H1 (cell line): ENCODE results near the gene ADGRF1. TPM values are rescaled to one million over a fixed set of nuclear protein-coding genes. Genes with fewer than 3 reads are reported as not detected.

Experiments used
- CTCF ChIA-PET: fragments of 300-600 bp; sonication (Branson Sonifier 250); formaldehyde crosslinking; loops from one replicate; lab custom pipeline; 2021; ENCODE audit not compliant: partially characterized antibody; lab: Charles Lee
- POLR2A ChIA-PET: fragments of 300-600 bp; sonication (Branson Sonifier 250); formaldehyde crosslinking; loops from one replicate; lab custom pipeline; 2021; ENCODE audit warnings: inconsistent platforms; ENCODE audit not compliant: partially characterized antibody; lab: Charles Lee
- DNase-seq, 2 experiments: peaks; one replicate each; pipeline versions ENCODE4 v3.0.0 to v3.0.0-alpha.2; 2010 to 2022; ENCODE audit warnings: low spot score in 2 of 2, low read depth in 1 of 2, mixed read lengths in 1 of 2
- FAIRE-seq: peaks from 2 replicates; lab custom pipeline; 2011; peaks lifted over from hg19 to GRCh38; lab: Jason Lieb, UNC
- H2AFZ ChIP-seq: 2 replicates; pipeline ENCODE4 v1.8.1; 2012; ENCODE audit warnings: low read length, inconsistent platforms
- H2AK5ac ChIP-seq: 2 replicates; pipeline ENCODE4 v1.6.1; 2013; ENCODE audit warnings: low read depth, low read length
- H2BK120ac ChIP-seq: replicated peaks from 2 replicates; pipeline ENCODE3; 2013; ENCODE audit warnings: low read depth, low read length, inconsistent platforms
- H2BK12ac ChIP-seq: 2 replicates; pipeline ENCODE4 v1.6.1; 2013; ENCODE audit warnings: low read depth, low read length
- H2BK15ac ChIP-seq: 2 replicates; pipeline ENCODE4 v1.6.1; 2013; ENCODE audit warnings: low read length
- H2BK20ac ChIP-seq: 2 replicates; pipeline ENCODE4 v1.6.1; 2013; ENCODE audit warnings: low read length
- H2BK5ac ChIP-seq: 2 replicates; pipeline ENCODE4 v1.6.1; 2013; ENCODE audit warnings: low read depth, low read length
- H3K14ac ChIP-seq: 2 replicates; pipeline ENCODE4 v1.6.1; 2013; ENCODE audit warnings: inconsistent platforms; ENCODE audit not compliant: insufficient read length
- H3K18ac ChIP-seq: 2 replicates; pipeline ENCODE4 v1.6.1; 2013; ENCODE audit warnings: low read length; ENCODE audit errors: extremely low read depth
- H3K23ac ChIP-seq: 2 replicates; pipeline ENCODE4 v1.6.1; 2013; ENCODE audit warnings: inconsistent platforms; ENCODE audit not compliant: insufficient read length
- H3K23me2 ChIP-seq: 2 replicates; pipeline ENCODE4 v1.6.1; 2013; ENCODE audit warnings: low read depth, low read length
- H3K27ac ChIP-seq: 2 replicates; pipeline ENCODE4 v1.6.1; 2011; ENCODE audit warnings: low read depth, low read length, inconsistent platforms
- H3K27me3 ChIP-seq, 4 experiments: replicated peaks in 1 of 4; 1 replicate in 1 of 4; 2 replicates in 3 of 4; pipeline versions ENCODE4 v1.6.1 to v1.8.1; 2011 to 2013; ENCODE audit warnings: low read length in 3 of 4, mild to moderate bottlenecking in 3 of 4, inconsistent platforms in 2 of 4, mixed read lengths in 2 of 4, moderate library complexity in 1 of 4; ENCODE audit not compliant: control insufficient read depth in 3 of 4, insufficient read depth in 3 of 4; ENCODE audit errors: extremely low read depth in 1 of 4
- H3K36me3 ChIP-seq, 4 experiments: 2 replicates each; pipeline versions ENCODE4 v1.6.1 to v1.8.1; 2011 to 2013; ENCODE audit warnings: mild to moderate bottlenecking in 4 of 4, low read length in 3 of 4, moderate library complexity in 2 of 4, control low read depth in 1 of 4, inconsistent platforms in 1 of 4; ENCODE audit not compliant: insufficient read depth in 4 of 4, control insufficient read depth in 2 of 4
- H3K4ac ChIP-seq: replicated peaks from 2 replicates; pipeline ENCODE3; 2013; ENCODE audit warnings: low read length, low read depth, mixed read lengths, inconsistent platforms; ENCODE audit not compliant: insufficient read length
- H3K4me1 ChIP-seq, 4 experiments: replicated peaks in 1 of 4; 1 replicate in 1 of 4; 2 replicates in 3 of 4; pipeline versions ENCODE4 v1.6.1 to v1.8.1; 2011 to 2013; ENCODE audit warnings: low read length in 3 of 4, inconsistent platforms in 2 of 4, mixed read lengths in 1 of 4; ENCODE audit not compliant: insufficient read depth in 4 of 4, control insufficient read depth in 3 of 4
- H3K4me2 ChIP-seq, 2 experiments: 2 replicates each; pipeline versions ENCODE4 v1.6.1 to v1.8.1; 2011 to 2013; ENCODE audit warnings: low read depth in 2 of 2, low read length in 2 of 2, control low read depth in 1 of 2, inconsistent platforms in 1 of 2, mild to moderate bottlenecking in 1 of 2; ENCODE audit not compliant: insufficient read depth in 1 of 2
- H3K4me3 ChIP-seq, 4 experiments: fragments of 200-600, 300-600 bp in 1 of 4; sonication (generic), shearing (Covaris generic), sonication (Bioruptor Twin) in 1 of 4; 2 replicates each; pipeline versions ENCODE4 v1.5.1 to v1.8.1; 2011 to 2016; ENCODE audit warnings: low read length in 4 of 4, low read depth in 3 of 4, control low read depth in 2 of 4, inconsistent platforms in 2 of 4, mild to moderate bottlenecking in 2 of 4, mixed read lengths in 1 of 4, moderate library complexity in 1 of 4; ENCODE audit not compliant: insufficient read depth in 2 of 4; ENCODE audit errors: extremely low read depth in 1 of 4
- H3K56ac ChIP-seq: replicated peaks from 2 replicates; pipeline ENCODE3; 2013; ENCODE audit warnings: low read depth, mild to moderate bottlenecking, mixed read lengths, low read length, inconsistent platforms; ENCODE audit not compliant: insufficient read length
- H3K79me1 ChIP-seq: 2 replicates; pipeline ENCODE4 v1.6.1; 2013; ENCODE audit warnings: low read depth, low read length, control low read depth
- H3K79me2 ChIP-seq, 2 experiments: 2 replicates each; pipeline versions ENCODE4 v1.6.1 to v1.8.1; 2012 to 2013; ENCODE audit warnings: low read length in 2 of 2, mild to moderate bottlenecking in 2 of 2, inconsistent platforms in 1 of 2; ENCODE audit not compliant: insufficient read depth in 2 of 2, control insufficient read depth in 1 of 2
- H3K9ac ChIP-seq, 4 experiments: replicated peaks in 1 of 4; 1 replicate in 1 of 4; 2 replicates in 3 of 4; pipeline versions ENCODE4 v1.6.1 to v1.8.1; 2011 to 2013; ENCODE audit warnings: low read depth in 3 of 4, low read length in 3 of 4, control low read depth in 2 of 4, mild to moderate bottlenecking in 2 of 4, moderate library complexity in 2 of 4, inconsistent platforms in 1 of 4; ENCODE audit errors: extremely low read depth in 1 of 4
- H3K9me3 ChIP-seq, 2 experiments: 2 replicates each; pipeline versions ENCODE4 v1.6.1 to v1.8.1; 2012 to 2013; ENCODE audit warnings: mild to moderate bottlenecking in 2 of 2, moderate library complexity in 2 of 2, control low read depth in 1 of 2, inconsistent platforms in 1 of 2, low read depth in 1 of 2, low read length in 1 of 2, mixed read lengths in 1 of 2; ENCODE audit not compliant: insufficient read depth in 2 of 2
- H4K20me1 ChIP-seq, 2 experiments: replicated peaks in 1 of 2; 2 replicates each; pipeline versions ENCODE3 to v1.8.1; 2011 to 2013; ENCODE audit warnings: inconsistent platforms in 2 of 2, low read length in 2 of 2, mild to moderate bottlenecking in 1 of 2; ENCODE audit not compliant: insufficient read depth in 2 of 2, control insufficient read depth in 1 of 2
- H4K5ac ChIP-seq: 2 replicates; pipeline ENCODE4 v1.6.1; 2013; ENCODE audit warnings: low read length, low read depth, mixed read lengths, inconsistent platforms; ENCODE audit not compliant: insufficient read length
- H4K8ac ChIP-seq: 2 replicates; pipeline ENCODE4 v1.8.0; 2013; ENCODE audit warnings: mild to moderate bottlenecking, moderate library complexity, low read length, inconsistent platforms; ENCODE audit not compliant: insufficient read depth; ENCODE audit errors: extremely low read depth
- H4K91ac ChIP-seq: replicated peaks from 2 replicates; pipeline ENCODE3; 2013; ENCODE audit warnings: low read length, mixed read lengths, inconsistent platforms; ENCODE audit not compliant: insufficient read length
- CBX5 ChIP-seq: fragments of 300-800, 300-1000 bp; sonication (generic); IDR thresholded peaks from 2 replicates; pipeline ENCODE4 v1.7.1; 2016; ENCODE audit warnings: antibody characterized with exemption, low read length, low read depth
- CTBP2 ChIP-seq: IDR thresholded peaks from 2 replicates; pipeline ENCODE4 v1.7.0; 2011; ENCODE audit warnings: borderline replicate concordance, mild to moderate bottlenecking, moderate library complexity, mixed read lengths, low read length; ENCODE audit not compliant: insufficient read depth, insufficient read length
- USF2 ChIP-seq: IDR thresholded peaks from 2 replicates; pipeline ENCODE4 v1.6.1; 2011; ENCODE audit warnings: low read length, improper control_type of control experiment
- WGBS, 2 experiments: shearing (Covaris generic) in 1 of 2; methylation state at CpG; one replicate each; pipeline versions ENCODE4 v1.1.6 to v1.1.7; 2013 to 2015; ENCODE audit warnings: low lambda C conversion rate in 2 of 2, mixed read lengths in 2 of 2, inconsistent platforms in 1 of 2, low coverage in 1 of 2, missing lambda C conversion rate in 1 of 2; ENCODE audit not compliant: insufficient replicate concordance in 2 of 2, insufficient coverage in 1 of 2, insufficient read length in 1 of 2; ENCODE audit errors: extremely low coverage in 1 of 2, missing lambda C conversion rate in 1 of 2; 5-methylcytosine and 5-hydroxymethylcytosine counted together
- polyA plus RNA-seq, 7 experiments: library from polyadenylated mRNA; depleted of rRNA in 3 of 7; stranded (reverse) in 5 of 7; unstranded in 2 of 7; fragments of >200 nt in 5 of 7; fragments of 200-250 nt in 2 of 7; gene quantifications; 1 replicate in 5 of 7; 2 replicates in 1 of 7; 4 replicates in 1 of 7; pipeline versions ENCODE4 v1.2.1 to v1.2.3, GENCODE V29; 2011 to 2013; ENCODE audit warnings: missing spikeins in 2 of 7, mixed read lengths in 2 of 7
- total RNA-seq: library from RNA; stranded (reverse); fragmentation: NEBNext Ultra II Directional; extraction: Animal tissue kit (Norgen Biotek cat#: 25700); gene quantifications from 2 replicates; pipeline ENCODE4 v1.2.1, GENCODE V29; 2021

Gene ADGRF1
- total and polyA plus RNA-seq, 2 of the 8 experiments (the other 6 are each of a cell fraction or from before 2014, with no cell fraction given): not detected

DNA sequence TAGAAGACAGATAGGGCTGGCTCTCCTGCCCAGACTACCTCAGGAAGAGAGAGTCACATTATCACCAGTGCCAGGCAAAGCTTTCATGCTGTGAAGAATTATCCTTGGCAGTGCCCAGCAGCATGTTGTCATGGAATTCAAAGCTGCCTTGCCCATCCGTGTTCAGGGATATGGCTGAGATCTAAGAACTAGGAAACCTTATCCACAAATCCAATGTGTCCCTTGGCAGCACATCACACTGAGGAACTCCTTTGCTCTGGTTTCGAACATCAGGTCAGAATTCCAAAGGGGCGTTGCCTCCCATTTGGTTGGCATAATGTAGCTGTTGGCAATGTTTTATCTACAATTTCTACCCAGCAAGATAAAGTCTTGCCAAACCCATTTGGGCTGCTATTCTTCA lies 52.7 kb downstream of the ADGRF1 start:
- Histone ChIP-seq H2BK5ac (no peak overlapping the region), H3K4me3 (no peak overlapping the region), H3K9ac (no peak overlapping the region), H3K23me2 (no peaks in the 10 kb centered on the region), H4K91ac (no peak overlapping the region), H3K56ac (no peak overlapping the region), H4K20me1 (no peaks in the 10 kb centered on the region), H3K23ac (no peak overlapping the region), H3K18ac (no peak overlapping the region), H2BK120ac (no peak overlapping the region), H2AFZ (no peak overlapping the region), H3K4ac (no peak overlapping the region), H3K36me3 (no peaks in the 10 kb centered on the region), H2BK20ac (no peak overlapping the region), H3K14ac (no peak overlapping the region), H3K4me2 (no peak overlapping the region), H3K9me3 (no peaks in the 10 kb centered on the region), H4K5ac (no peak overlapping the region), H2AK5ac (no peak overlapping the region), H3K27me3 (no peaks in the 10 kb centered on the region; a peak in 1 of 7 replicates), H2BK12ac (no peak overlapping the region), H2BK15ac (no peak overlapping the region), H3K79me2 (no peaks in the 10 kb centered on the region), H3K79me1 (no peaks in the 10 kb centered on the region), H3K27ac (no peak overlapping the region), H3K4me1 (0 out of 7 replicates have a peak, but pooled peaks cover 0 to 2% (median 0%) of the 10 kb centered on the region in 4 experiments), H4K8ac (no peak overlapping the region)
- ChIA-PET POLR2A (no interaction called here), CTCF (interaction anchor here (0.5 to 1.8 kb wide), 14 partner anchors 21 to 1222 kb away, joined by 3 to 12 read pairs (median 4); no protein-coding TSS in a partner anchor)
- FAIRE-seq (no peak), DNase-seq (no peak)
- WGBS, 2 experiments: 74% methylated on average over 3 of the region's 3 CpGs; no CpG with 5 or more reads in 1 of the 2 experiments
- TF ChIP-seq USF2 (no peak), CBX5 (no peak), CTBP2 (no peak)
